Sigmoid colon (tissue), 7 donors: ENCODE results near the gene TNS1. TPM values are rescaled to one million over a fixed set of nuclear protein-coding genes. Genes with fewer than 3 reads are reported as not detected.

Experiments
- DNase-seq: peaks from one replicate; pipeline ENCODE4 v3.0.0-alpha.2; 2019
- H3K27ac ChIP-seq, 4 donors: fragments of 200-600 bp; sonication (generic); one replicate each; pipeline ENCODE4 v1.5.1; 2016 to 2019; ENCODE audit warnings: mild to moderate bottlenecking in 1 of 4
- H3K27me3 ChIP-seq, 3 donors: fragments of 200-600 bp; sonication (generic); one replicate each; pipeline ENCODE4 v1.5.1; 2019; ENCODE audit warnings: mild to moderate bottlenecking in 1 of 3
- H3K36me3 ChIP-seq, 4 donors: fragments of 200-600 bp; sonication (generic); one replicate each; pipeline ENCODE4 v1.5.1; 2016 to 2019
- H3K4me1 ChIP-seq, 4 donors: fragments of 200-600 bp; sonication (generic); one replicate each; pipeline ENCODE4 v1.5.1; 2017 to 2019
- H3K4me3 ChIP-seq, 4 donors: fragments of 200-600 bp; sonication (generic); one replicate each; pipeline ENCODE4 v1.5.1; 2017 to 2019; ENCODE audit warnings: mild to moderate bottlenecking in 2 of 4, moderate library complexity in 1 of 4
- H3K9me3 ChIP-seq, 4 donors: fragments of 200-600 bp in 3 of 4; sonication (generic) in 3 of 4; one replicate each; pipeline versions ENCODE4 v1.5.1 to v1.6.1; 2013 to 2019
- EP300 ChIP-seq, 4 donors: sonication (generic); formaldehyde crosslinking; IDR thresholded peaks; one replicate each; pipeline ENCODE4 v1.6.1; 2017; ENCODE audit warnings: antibody characterized with exemption in 4 of 4
- POLR2A ChIP-seq, 2 donors: fragments of 450-650 bp; IDR thresholded peaks; one replicate each; pipeline ENCODE4 v1.6.1; 2016; ENCODE audit warnings: antibody characterized with exemption in 2 of 2, mild to moderate bottlenecking in 2 of 2, moderate library complexity in 2 of 2
- POLR2AphosphoS5 ChIP-seq, 4 donors: sonication (generic); formaldehyde crosslinking; IDR thresholded peaks; one replicate each; pipeline ENCODE4 v1.6.1; 2017; ENCODE audit warnings: antibody characterized with exemption in 4 of 4
- WGBS, 2 donors: extraction: QIAGEN DNeasy Blood & Tissue Kit; methylation state at CpG; one replicate each; pipeline ENCODE4 v1.1.7; 2013; 5-methylcytosine and 5-hydroxymethylcytosine counted together
- intact Hi-C: fragments of 100-400 bp; cut with DNase I; formaldehyde crosslinking; loops from one replicate; pipeline ENCODE4 v1.15.1; 2023
- polyA plus RNA-seq, 3 donors: library from polyadenylated mRNA; stranded (reverse); fragments of 200-250 nt; gene quantifications; one replicate each; pipeline ENCODE4 v1.2.3, GENCODE V29; 2013
- total RNA-seq, 4 donors: library from RNA; depleted of rRNA; stranded (reverse); fragments of >200 nt; gene quantifications; one replicate each; pipeline ENCODE4 v1.1.0, GENCODE V29; 2016
- TF ChIP-seq, protein P1 (sequence below), 4 experiments: fragments of 450-650 bp in 3 of 4; fragments of 200-600 bp in 1 of 4; IDR thresholded peaks; one replicate each; pipeline ENCODE4 v1.5.1; 2016 to 2019; ENCODE audit warnings: antibody characterized with exemption in 4 of 4, mild to moderate bottlenecking in 3 of 4, moderate library complexity in 2 of 4
- donor health status: healthy with polysubstance abuse.
- donor health status: Bipolar disorder and iron deficiency.
- donor health status: healthy.

Gene TNS1
- total and polyA plus RNA-seq, 7 donors: 3.7 to 1,607 (median 444) TPM

- WGBS, 2 donors: 86 to 91% methylated on average over 13 of the region's 13 CpGs
- intact Hi-C loops: no loop called here
Observed at GRCh38 chr2:217794133-217794986, 208.4 kb downstream of the TNS1 start.

GRCh38 chr2:217793566-217794132 is 209.1 kb downstream of the TNS1 start:
- peaks cover 0 to 58% (median 13%) of the 10 kb centered on the region in 4 donors for H3K4me1 ChIP-seq

More at GRCh38 chr2:217794133-217794986, 208.4 kb downstream of the TNS1 start:
- H3K27me3 ChIP-seq: no peaks in the 10 kb centered on the region
- H3K4me3 ChIP-seq: no peak overlapping the region
- TF ChIP-seq POLR2AphosphoS5 (IDR thresholded peaks at IDR 0.05): peak in 2 of 4 donors; percentile 11 to 40
- no peak for TF ChIP-seq POLR2A (IDR thresholded peaks at IDR 0.05)
- peak overlapping the region; percentile 10 to 66 (median 40) for H3K27ac ChIP-seq
- peaks cover 0 to 61% (median 12%) of the 10 kb centered on the region in 4 donors for H3K4me1 ChIP-seq
- no peaks in the 10 kb centered on the region for H3K9me3 ChIP-seq
- H3K36me3 ChIP-seq: peaks cover 0 to 23% (median 5%) of the 10 kb centered on the region in 4 donors
- DNase-seq: peak; percentile 60

GRCh38 chr2:217792626-217793527 is 209.9 kb downstream of the TNS1 start:
- peak overlapping the region in 3 of 4 donors; percentile 10 to 66 (median 64) for H3K27ac ChIP-seq
- peaks cover 0 to 22% (median 11%) of the 10 kb centered on the region in 4 donors for H3K36me3 ChIP-seq
- no peak for TF ChIP-seq POLR2A (IDR thresholded peaks at IDR 0.05)
- TF ChIP-seq POLR2AphosphoS5 (IDR thresholded peaks at IDR 0.05): peak in 2 of 4 donors; percentile 60 to 64
- TF ChIP-seq, protein P1, sequence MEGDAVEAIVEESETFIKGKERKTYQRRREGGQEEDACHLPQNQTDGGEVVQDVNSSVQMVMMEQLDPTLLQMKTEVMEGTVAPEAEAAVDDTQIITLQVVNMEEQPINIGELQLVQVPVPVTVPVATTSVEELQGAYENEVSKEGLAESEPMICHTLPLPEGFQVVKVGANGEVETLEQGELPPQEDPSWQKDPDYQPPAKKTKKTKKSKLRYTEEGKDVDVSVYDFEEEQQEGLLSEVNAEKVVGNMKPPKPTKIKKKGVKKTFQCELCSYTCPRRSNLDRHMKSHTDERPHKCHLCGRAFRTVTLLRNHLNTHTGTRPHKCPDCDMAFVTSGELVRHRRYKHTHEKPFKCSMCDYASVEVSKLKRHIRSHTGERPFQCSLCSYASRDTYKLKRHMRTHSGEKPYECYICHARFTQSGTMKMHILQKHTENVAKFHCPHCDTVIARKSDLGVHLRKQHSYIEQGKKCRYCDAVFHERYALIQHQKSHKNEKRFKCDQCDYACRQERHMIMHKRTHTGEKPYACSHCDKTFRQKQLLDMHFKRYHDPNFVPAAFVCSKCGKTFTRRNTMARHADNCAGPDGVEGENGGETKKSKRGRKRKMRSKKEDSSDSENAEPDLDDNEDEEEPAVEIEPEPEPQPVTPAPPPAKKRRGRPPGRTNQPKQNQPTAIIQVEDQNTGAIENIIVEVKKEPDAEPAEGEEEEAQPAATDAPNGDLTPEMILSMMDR (IDR thresholded peaks at IDR 0.05): no peak
- no peak for TF ChIP-seq EP300 (IDR thresholded peaks at IDR 0.05)
- no peaks in the 10 kb centered on the region for H3K27me3 ChIP-seq
- H3K4me1 ChIP-seq: peaks cover 0 to 52% (median 10%) of the 10 kb centered on the region in 4 donors
- H3K9me3 ChIP-seq: no peaks in the 10 kb centered on the region
- intact Hi-C loops: no loop called here
- H3K4me3 ChIP-seq: no peak overlapping the region
- no peak for DNase-seq
- WGBS, 2 donors: 68 to 80% methylated on average over 5 of the region's 5 CpGs

More at GRCh38 chr2:217793566-217794132, 209.1 kb downstream of the TNS1 start:
- H3K9me3 ChIP-seq: no peaks in the 10 kb centered on the region
- TF ChIP-seq POLR2A (IDR thresholded peaks at IDR 0.05): no peak
- TF ChIP-seq POLR2AphosphoS5 (IDR thresholded peaks at IDR 0.05): no peak
- H3K36me3 ChIP-seq: peaks cover 0 to 20% (median 7%) of the 10 kb centered on the region in 4 donors
- no peak overlapping the region for H3K4me3 ChIP-seq
- no peaks in the 10 kb centered on the region for H3K27me3 ChIP-seq
- peak overlapping the region in 3 of 4 donors; percentile 10 to 66 (median 64) for H3K27ac ChIP-seq
- WGBS, 2 donors: 77 to 81% methylated on average over 8 of the region's 8 CpGs
- intact Hi-C loops: no loop called here
- no peak for DNase-seq

DNA sequence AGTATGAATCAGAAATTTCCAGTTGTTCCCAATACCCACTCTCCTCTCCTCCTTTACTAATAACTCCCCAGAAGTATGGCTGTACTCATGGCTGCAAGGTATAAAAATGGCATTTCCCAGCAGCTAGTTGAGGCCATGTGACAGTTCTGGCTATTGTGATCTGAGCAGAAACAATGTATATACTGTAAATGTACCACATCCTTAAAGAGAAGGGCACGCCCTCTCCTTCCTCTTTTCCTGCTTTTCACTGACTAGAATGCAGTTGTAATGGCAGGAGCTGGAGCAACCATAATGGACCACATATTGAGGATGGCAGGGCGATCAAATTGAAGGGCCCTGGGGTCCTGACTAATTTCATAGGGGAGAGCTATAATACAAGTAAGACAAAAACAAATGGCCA is 211.2 kb downstream of the TNS1 start:
- peaks cover 0 to 43% (median 5%) of the 10 kb centered on the region in 4 donors for H3K4me1 ChIP-seq
- H3K4me3 ChIP-seq: no peak overlapping the region
- peaks cover 0 to 35% (median 22%) of the 10 kb centered on the region in 4 donors for H3K36me3 ChIP-seq
- peak overlapping the region in 1 of 4 donors; percentile 71 for H3K27ac ChIP-seq
- intact Hi-C loops: no loop called here
- WGBS, 2 donors: 88 to 89% methylated on average over 2 of the region's 2 CpGs
- H3K9me3 ChIP-seq: no peaks in the 10 kb centered on the region
- peak; percentile 7 for DNase-seq
- TF ChIP-seq, protein P1 (IDR thresholded peaks at IDR 0.05): no peak
- TF ChIP-seq EP300 (IDR thresholded peaks at IDR 0.05) (no peak), POLR2AphosphoS5 (IDR thresholded peaks at IDR 0.05) (no peak), POLR2A (IDR thresholded peaks at IDR 0.05) (no peak)
- H3K27me3 ChIP-seq: no peaks in the 10 kb centered on the region

- TF ChIP-seq POLR2AphosphoS5 (IDR thresholded peaks at IDR 0.05) (no peak), EP300 (IDR thresholded peaks at IDR 0.05) (no peak), POLR2A (IDR thresholded peaks at IDR 0.05) (no peak)
- TF ChIP-seq, protein P1 (IDR thresholded peaks at IDR 0.05): no peak
- H3K36me3 ChIP-seq: peaks cover 0 to 38% (median 25%) of the 10 kb centered on the region in 4 donors
- peak; percentile 65 for DNase-seq
- peaks cover 0 to 43% (median 5%) of the 10 kb centered on the region in 4 donors for H3K4me1 ChIP-seq
- H3K4me3 ChIP-seq: no peak overlapping the region
- intact Hi-C loops: no loop called here
- H3K9me3 ChIP-seq: no peaks in the 10 kb centered on the region
- peak overlapping the region; percentile 58 to 71 (median 62) for H3K27ac ChIP-seq
- 73 to 81% methylated on average over 5 of the region's 5 CpGs for WGBS, 2 donors
- no peaks in the 10 kb centered on the region for H3K27me3 ChIP-seq
Observed at GRCh38 chr2:217790681-217791392, 212.0 kb downstream of the TNS1 start.
